Measurements from ENCODE around the gene HSPB1.
"Not testable (repeated sequence)": the region's sequence is repeated elsewhere in the genome, so short reads cannot be mapped to it uniquely, and the experiment has no call there.

Gene HSPB1

GRCh38 chr7:76302347-76303201, at the start of gene HSPB1:
Gene HSPB1, plus strand, starts transcription at chr7:76302673. Its CDS starts 40 bp downstream, at chr7:76302713.
- peak; percentile 90 for DNase-seq

GRCh38 chr7:76254781-76255180, 47.7 kb upstream of the HSPB1 start:
- no peak for DNase-seq

GRCh38 chr7:76257973-76258372, 44.5 kb upstream of the HSPB1 start:
- no peak for DNase-seq

- no peak for DNase-seq
These were observed 43.1 kb upstream of the HSPB1 start for GRCh38 chr7:76259124-76260093.

GRCh38 chr7:76260171-76260703, 42.2 kb upstream of the HSPB1 start:
- DNase-seq = peak; percentile 52

GRCh38 chr7:76261329-76261728, 41.1 kb upstream of the HSPB1 start:
- DNase-seq = no peak

GRCh38 chr7:76261931-76262330, 40.5 kb upstream of the HSPB1 start:
- DNase-seq = no peak

- no peak for DNase-seq
These were observed 39.6 kb upstream of the HSPB1 start for GRCh38 chr7:76262683-76263402.

GRCh38 chr7:76265299-76265698, 37.2 kb upstream of the HSPB1 start:
- DNase-seq = no peak

GRCh38 chr7:76267107-76267893, 35.2 kb upstream of the HSPB1 start:
- no peak for DNase-seq

GRCh38 chr7:76267894-76268183, 34.6 kb upstream of the HSPB1 start:
- DNase-seq = no peak

- no peak for DNase-seq
These were observed 34.1 kb upstream of the HSPB1 start for GRCh38 chr7:76268376-76268775.

- DNase-seq = no peak
These were observed 32.6 kb upstream of the HSPB1 start for GRCh38 chr7:76269895-76270294.

GRCh38 chr7:76271384-76271783, 31.1 kb upstream of the HSPB1 start:
- not testable (repeated sequence) for DNase-seq

- DNase-seq = no peak
These were observed 30.3 kb upstream of the HSPB1 start for GRCh38 chr7:76272142-76272541.

GRCh38 chr7:76272851-76273497, 29.5 kb upstream of the HSPB1 start:
- DNase-seq = no peak

GRCh38 chr7:76273503-76273902, 29.0 kb upstream of the HSPB1 start:
- DNase-seq = no peak

GRCh38 chr7:76278540-76278939, 23.9 kb upstream of the HSPB1 start:
- no peak for DNase-seq

GRCh38 chr7:76280408-76280807, 22.1 kb upstream of the HSPB1 start:
- no peak for DNase-seq

- DNase-seq = no peak
These were observed 21.3 kb upstream of the HSPB1 start for GRCh38 chr7:76281006-76281705.
